B cell (primary cell): Measurements from ENCODE around the gene RAPGEF5. TPM values are rescaled to one million over a fixed set of nuclear protein-coding genes. Genes with fewer than 3 reads are reported as not detected.

Experiments
- ATAC-seq: fragments of 200-7000 bp; cut with Tn5 transposase; one replicate; pipeline ENCODE4 v1.10.0; 2021; ENCODE audit warnings: low read depth, mild to moderate bottlenecking, moderate number of reproducible peaks, moderate library complexity
- CTCF ChIA-PET: fragments of 350-600 bp; sonication (Branson Sonifier 250); formaldehyde crosslinking; loops from one replicate; lab custom pipeline; 2021; ENCODE audit warnings: antibody characterized with exemption, inconsistent platforms; lab: Charles Lee
- POLR2A ChIA-PET: fragments of 350-600 bp; sonication (Branson Sonifier 250); formaldehyde crosslinking; loops from one replicate; lab custom pipeline; 2021; ENCODE audit warnings: antibody characterized with exemption; lab: Charles Lee
- DNase-seq: peaks from one replicate; pipeline ENCODE4 v3.0.0; 2013
- H2AFZ ChIP-seq: 2 replicates; pipeline ENCODE4 v1.6.1; 2012; ENCODE audit warnings: mild to moderate bottlenecking, low read depth, low read length; ENCODE audit not compliant: insufficient read depth, poor library complexity, severe bottlenecking
- H3K27ac ChIP-seq, 2 donors: 1 replicate in 1 of 2; 2 replicates in 1 of 2; pipeline ENCODE4 v1.5.1; 2012 to 2013; ENCODE audit warnings: low read length in 2 of 2, mild to moderate bottlenecking in 2 of 2, moderate library complexity in 1 of 2
- H3K27me3 ChIP-seq, 4 experiments: fragments of 200-600 bp in 1 of 4; sonication (generic) in 1 of 4; replicated peaks in 1 of 4; 1 replicate in 2 of 4; 2 replicates in 2 of 4; pipeline versions ENCODE4 v1.6.1 to v1.7.0; 2013 to 2016; ENCODE audit warnings: low read length in 3 of 4, mild to moderate bottlenecking in 2 of 4, mixed read lengths in 1 of 4, moderate library complexity in 1 of 4; ENCODE audit not compliant: insufficient read depth in 4 of 4, control insufficient read depth in 3 of 4; ENCODE audit errors: control extremely low read depth in 1 of 4
- H3K36me3 ChIP-seq, 2 experiments: replicated peaks in 1 of 2; 1 replicate in 1 of 2; 2 replicates in 1 of 2; pipeline versions ENCODE4 v1.6.1 to v1.7.1; 2013; ENCODE audit warnings: low read length in 1 of 2; ENCODE audit not compliant: insufficient read depth in 2 of 2, control insufficient read depth in 1 of 2; ENCODE audit errors: control extremely low read depth in 1 of 2, extremely low read depth in 1 of 2
- H3K4me1 ChIP-seq, 2 donors: fragments of 200-600 bp in 1 of 2; sonication (generic) in 1 of 2; 1 replicate in 1 of 2; 2 replicates in 1 of 2; pipeline versions ENCODE4 v1.5.1 to v1.6.1; 2013 to 2017; ENCODE audit warnings: low read length in 2 of 2; ENCODE audit not compliant: control insufficient read depth in 2 of 2, insufficient read depth in 2 of 2
- H3K4me2 ChIP-seq: replicated peaks from 2 replicates; pipeline ENCODE3; 2012; ENCODE audit warnings: mild to moderate bottlenecking, low read depth, low read length; ENCODE audit not compliant: poor library complexity, severe bottlenecking
- H3K4me3 ChIP-seq, 5 experiments: fragments of 200-600 bp in 1 of 5; sonication (generic) in 1 of 5; 1 replicate in 3 of 5; 2 replicates in 2 of 5; pipeline versions ENCODE4 v1.5.1 to v1.7.0; 2011 to 2016; ENCODE audit warnings: low read length in 4 of 5, mild to moderate bottlenecking in 4 of 5, low read depth in 2 of 5, control low read depth in 1 of 5, moderate library complexity in 1 of 5; ENCODE audit not compliant: insufficient read depth in 1 of 5; ENCODE audit errors: control extremely low read depth in 1 of 5, extremely low read depth in 1 of 5
- H3K79me2 ChIP-seq: fragments of 200-600 bp; sonication (generic); one replicate; pipeline ENCODE4 v1.6.0; 2016; ENCODE audit warnings: low read length; ENCODE audit not compliant: control insufficient read depth, insufficient read depth
- H3K9ac ChIP-seq: fragments of 200-600 bp; sonication (generic); 2 replicates; pipeline ENCODE4 v1.6.1; 2017; ENCODE audit warnings: mild to moderate bottlenecking, low read length, moderate library complexity
- H3K9me3 ChIP-seq, 3 donors: one replicate each; pipeline versions ENCODE4 v1.6.1 to v1.7.1; 2013; ENCODE audit warnings: low read length in 2 of 3; ENCODE audit not compliant: control insufficient read depth in 2 of 3, insufficient read depth in 1 of 3; ENCODE audit errors: control extremely low read depth in 1 of 3
- H4K20me1 ChIP-seq: 2 replicates; pipeline ENCODE4 v1.6.0; 2012; ENCODE audit warnings: mild to moderate bottlenecking, low read length; ENCODE audit not compliant: insufficient read depth, control insufficient read depth, poor library complexity, severe bottlenecking
- H3K27ac Mint-ChIP-seq: one replicate; pipeline ENCODE4 v1.8.0; 2021; ENCODE audit warnings: mixed read lengths
- H3K27me3 Mint-ChIP-seq: one replicate; pipeline ENCODE4 v1.8.0; 2021; ENCODE audit warnings: mixed read lengths
- H3K4me1 Mint-ChIP-seq: one replicate; pipeline ENCODE4 v1.8.0; 2021; ENCODE audit warnings: mixed read lengths
- H3K4me3 Mint-ChIP-seq: one replicate; pipeline ENCODE4 v1.8.0; 2021; ENCODE audit warnings: mixed read lengths
- H3K9me3 Mint-ChIP-seq: one replicate; pipeline ENCODE4 v1.8.0; 2022; ENCODE audit warnings: mixed read lengths; ENCODE audit not compliant: insufficient read depth
- CTCF ChIP-seq: fragments of 200-600 bp; IDR thresholded peaks from one replicate; pipeline ENCODE4 v1.8.0; 2022; ENCODE audit warnings: antibody characterized with exemption, mild to moderate bottlenecking
- EZH2 ChIP-seq: IDR thresholded peaks from 2 replicates; pipeline ENCODE4 v1.6.1; 2012; ENCODE audit warnings: borderline replicate concordance, low read depth, mild to moderate bottlenecking, moderate library complexity, low read length; ENCODE audit not compliant: insufficient read depth, poor library complexity, severe bottlenecking
- WGBS: methylation state at CpG from one replicate; pipeline ENCODE4 v1.1.5; 2013; ENCODE audit warnings: missing lambda C conversion rate; ENCODE audit not compliant: insufficient coverage; 5-methylcytosine and 5-hydroxymethylcytosine counted together
- intact Hi-C: fragments of 100-400 bp; cut with micrococcal nuclease; formaldehyde crosslinking; loops from one replicate; pipeline ENCODE4 v1.10.0; 2022
- polyA plus RNA-seq: library from polyadenylated mRNA; depleted of rRNA; stranded (reverse); fragments of >200 nt; gene quantifications from 2 replicates; pipeline ENCODE4 v1.2.3, GENCODE V29; 2012
- total RNA-seq, 2 donors: library from RNA; stranded (reverse); fragments of 120-200 nt in 1 of 2; gene quantifications; 1 replicate in 1 of 2; 2 replicates in 1 of 2; pipeline versions ENCODE4 v1.2.3 to v1.2.4, GENCODE V29; 2013 to 2022

The RAPGEF5 gene
- total and polyA plus RNA-seq, 2 donors (not counting 1 experiment from before 2014, with no cell fraction given): 1.5 to 37.6 TPM

DNA sequence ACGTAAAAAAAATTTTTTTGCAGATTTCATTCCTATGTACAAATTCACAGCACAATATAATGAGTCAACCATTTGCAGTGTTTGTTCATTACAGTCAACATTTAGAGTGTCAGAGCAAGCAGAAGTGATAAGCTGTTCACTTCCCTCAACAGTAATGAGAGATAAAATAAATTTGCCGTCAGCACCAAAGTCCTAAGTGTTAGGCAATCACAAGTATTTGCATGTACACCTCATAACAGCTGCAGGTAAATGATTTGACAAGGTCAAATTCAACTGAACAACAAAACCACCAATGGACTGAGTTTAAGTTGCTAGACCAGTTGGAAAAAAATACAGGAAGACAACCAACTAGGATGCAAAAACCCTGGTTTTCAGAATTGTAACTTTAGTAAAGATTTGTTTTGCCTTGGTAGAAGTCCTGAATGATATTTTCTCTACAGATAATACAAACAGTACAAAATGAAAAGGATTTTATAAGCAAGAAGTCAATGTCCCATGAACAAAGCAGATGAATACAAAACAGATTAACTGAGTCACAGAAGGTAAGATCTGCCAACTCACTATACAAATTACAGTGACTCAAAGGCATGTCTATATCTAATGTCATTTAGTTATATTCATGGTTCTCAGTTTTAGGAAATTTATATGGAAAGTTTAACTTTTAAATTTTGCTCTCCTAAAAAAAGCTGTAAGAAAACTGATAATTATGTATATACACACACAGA, 10.4 kb downstream of the RAPGEF5 start:
- H4K20me1 ChIP-seq: no peaks in the 10 kb centered on the region
- no peak overlapping the region for H3K9ac ChIP-seq
- Mint-ChIP-seq H3K4me3 (no peak overlapping the region), H3K4me1 (peaks cover 16% of the 10 kb centered on the region), H3K27me3 (no peaks in the 10 kb centered on the region), H3K27ac (no peak overlapping the region), H3K9me3 (no peaks in the 10 kb centered on the region)
- no CpG with 5 or more reads among the region's 2 CpGs for WGBS
- H3K9me3 ChIP-seq: peaks cover 0 to 6% (median 0%) of the 10 kb centered on the region in 3 donors
- ChIA-PET POLR2A (no interaction called here), CTCF (no interaction called here)
- H3K79me2 ChIP-seq: peaks cover 26% of the 10 kb centered on the region
- H3K4me2 ChIP-seq: no peak overlapping the region
- H3K36me3 ChIP-seq: no peaks in the 10 kb centered on the region
- TF ChIP-seq EZH2 (no peak), CTCF (no peak)
- H2AFZ ChIP-seq: no peak overlapping the region
- no peaks in the 10 kb centered on the region for H3K27me3 ChIP-seq
- H3K4me3 ChIP-seq: no peak overlapping the region
- intact Hi-C loops: no loop called here
- ATAC-seq (no peak), DNase-seq (no peak)
- no peak overlapping the region for H3K27ac ChIP-seq
- H3K4me1 ChIP-seq: no peaks in the 10 kb centered on the region

GRCh38 chr7:22344655-22345054, 12.3 kb downstream of the RAPGEF5 start:
- Mint-ChIP-seq H3K4me1 (peaks cover 13% of the 10 kb centered on the region), H3K4me3 (no peak overlapping the region), H3K27me3 (no peaks in the 10 kb centered on the region), H3K27ac (no peak overlapping the region), H3K9me3 (no peaks in the 10 kb centered on the region)
- Histone ChIP-seq H3K27ac (no peak overlapping the region), H2AFZ (no peak overlapping the region), H3K4me2 (no peak overlapping the region), H3K9ac (no peak overlapping the region), H3K9me3 (peaks cover 0 to 10% (median 0%) of the 10 kb centered on the region in 3 donors), H3K4me3 (no peak overlapping the region), H3K79me2 (peaks cover 31% of the 10 kb centered on the region), H3K4me1 (peaks cover 5 to 7% of the 10 kb centered on the region in 2 donors), H4K20me1 (no peaks in the 10 kb centered on the region), H3K36me3 (no peaks in the 10 kb centered on the region), H3K27me3 (no peaks in the 10 kb centered on the region)
- no peak for ATAC-seq
- intact Hi-C loops: no loop called here
- POLR2A ChIA-PET: no interaction called here
- WGBS: 69% methylated on average over 2 of the region's 3 CpGs
- DNase-seq: no peak
- TF ChIP-seq CTCF (no peak), EZH2 (no peak)
- CTCF ChIA-PET: interaction anchor here (0.5 kb wide), 1 partner anchor 20 kb away, joined by 6 read pairs; no protein-coding TSS in a partner anchor
